HAP-1 (cell line): Measurements from ENCODE around the gene NRL.

Experiments used
- DNase-seq, 2 experiments: peaks; one replicate each; pipeline ENCODE4 v3.0.0-alpha.2; 2016 to 2020; ENCODE audit warnings: low spot score in 2 of 2
- H3K27me3 ChIP-seq: fragments of 250-450 bp; sonication (Bioruptor Pico); 2 replicates; pipeline ENCODE4 v1.5.1; 2020; ENCODE audit warnings: low read depth, mild to moderate bottlenecking, moderate library complexity
- H3K36me3 ChIP-seq: fragments of 250-450 bp; sonication (Bioruptor Pico); replicated peaks from 2 replicates; pipeline ENCODE4 v1.5.1; 2020; ENCODE audit warnings: mild to moderate bottlenecking
- H3K4me1 ChIP-seq: fragments of 250-450 bp; sonication (Bioruptor Pico); 2 replicates; pipeline ENCODE4 v1.5.1; 2020; ENCODE audit warnings: mild to moderate bottlenecking
- H3K4me3 ChIP-seq: fragments of 250-450 bp; sonication (Bioruptor Pico); 2 replicates; pipeline ENCODE4 v1.5.1; 2020; ENCODE audit warnings: mild to moderate bottlenecking, moderate library complexity
- H3K9me3 ChIP-seq: fragments of 250-450 bp; sonication (Bioruptor Pico); 2 replicates; pipeline ENCODE4 v1.5.1; 2020; ENCODE audit warnings: mild to moderate bottlenecking, moderate library complexity
- in situ Hi-C: fragments of 300-500 bp; cut with MboI; formaldehyde crosslinking; loops from 3 replicates; pipeline ENCODE4 v1.14.3; 2020; ENCODE audit warnings: low sequenced_read_pairs, inconsistent platforms, mixed read lengths

Gene NRL

DNA sequence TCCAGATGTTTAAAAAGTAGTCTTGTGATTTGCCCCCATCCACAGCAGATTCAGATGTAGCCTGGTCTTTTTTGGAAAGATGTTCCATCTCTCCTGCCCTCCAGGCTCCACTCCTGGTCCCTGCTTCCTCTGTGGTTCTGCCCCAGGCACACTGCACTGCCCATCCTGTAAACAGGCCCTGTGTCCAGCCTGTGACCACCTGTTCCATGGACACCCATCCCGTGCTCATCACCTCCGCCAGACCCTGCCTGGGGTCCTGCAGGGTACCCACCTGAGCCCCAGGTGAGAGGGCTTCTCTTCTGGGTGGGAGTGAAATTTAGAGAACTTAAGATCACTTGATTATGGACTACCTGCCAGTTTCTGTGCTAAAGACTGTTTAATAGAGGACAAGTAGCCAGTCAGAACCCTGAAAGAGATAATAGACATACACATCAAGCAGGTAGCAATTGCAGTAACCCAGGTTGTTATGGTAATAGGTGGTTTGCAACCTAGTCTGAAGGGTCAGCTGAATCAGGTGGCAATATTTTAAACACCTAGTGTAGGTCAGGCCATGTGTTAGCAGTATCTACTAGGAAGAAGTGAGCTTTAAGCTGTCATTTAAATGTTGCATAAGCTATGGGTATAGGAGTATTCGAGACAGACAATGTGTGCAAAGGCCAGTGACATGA, 34.7 kb upstream of the NRL start:
- Histone ChIP-seq H3K4me1 (peaks cover 11% of the 10 kb centered on the region), H3K4me3 (no peak overlapping the region), H3K36me3 (peaks cover 62% of the 10 kb centered on the region), H3K9me3 (no peaks in the 10 kb centered on the region), H3K27me3 (no peaks in the 10 kb centered on the region)
- no peak for DNase-seq
- in situ Hi-C loops = no loop called here

GRCh38 chr14:24147761-24148428, 33.1 kb upstream of the NRL start:
- Histone ChIP-seq H3K4me1 (peaks cover 11% of the 10 kb centered on the region), H3K36me3 (peaks cover 62% of the 10 kb centered on the region), H3K4me3 (peak overlapping the region; percentile 94), H3K27me3 (no peaks in the 10 kb centered on the region), H3K9me3 (no peaks in the 10 kb centered on the region)
- in situ Hi-C loops = no loop called here
- no peak for DNase-seq

DNA sequence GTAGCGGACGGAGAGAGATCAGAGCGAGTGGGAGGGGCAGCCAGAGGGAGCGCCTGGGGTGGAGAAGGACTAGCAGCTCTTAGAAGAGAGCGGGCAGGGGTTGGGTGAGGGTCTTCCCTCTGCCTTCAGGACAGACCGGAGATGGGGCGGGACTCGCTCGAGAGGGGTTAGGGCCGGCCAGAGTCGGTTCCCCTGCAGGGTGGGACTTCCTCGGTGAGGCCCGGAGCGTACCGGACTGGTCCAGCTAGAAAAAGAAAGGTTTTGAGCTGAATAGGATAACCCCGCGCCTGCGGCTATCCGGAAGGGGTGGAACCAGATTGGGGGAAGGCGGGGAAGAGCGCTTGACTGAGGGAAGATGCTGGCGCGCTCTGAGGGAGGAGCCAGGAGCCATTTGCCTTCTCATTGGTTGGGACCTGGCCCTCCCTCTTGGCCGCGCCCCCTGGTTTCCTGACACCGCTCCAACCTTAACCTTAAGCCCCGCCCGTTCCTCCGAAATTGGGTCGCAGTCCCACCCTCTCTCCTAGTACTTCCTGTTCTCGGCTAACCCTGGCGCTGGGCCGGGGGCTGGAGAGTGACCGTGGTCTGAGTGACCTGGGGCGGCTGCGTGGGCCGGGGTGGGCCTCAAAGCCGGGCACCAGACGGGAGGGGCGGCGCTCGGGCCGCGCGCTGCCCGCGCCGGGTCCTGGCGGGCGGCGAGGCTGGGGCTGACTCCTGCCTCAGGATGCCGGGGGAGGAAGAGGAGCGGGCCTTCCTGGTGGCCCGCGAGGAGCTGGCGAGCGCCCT, 32.4 kb upstream of the NRL start, which contains the start of gene RNF31:
Gene RNF31 (plus strand): TSS at position 521 of the 783 bp plus-strand sequence. CDS start 201 bp downstream, at position 722.
- peak; percentile 99 to 100 for DNase-seq
- Histone ChIP-seq H3K9me3 (no peaks in the 10 kb centered on the region), H3K4me3 (peak within 1 kb of the TSS; percentile 94), H3K27me3 (no peaks in the 10 kb centered on the region), H3K36me3 (peaks cover 54% of the 10 kb centered on the region), H3K4me1 (peaks cover 11% of the 10 kb centered on the region)
- in situ Hi-C loops = no loop called here

DNA sequence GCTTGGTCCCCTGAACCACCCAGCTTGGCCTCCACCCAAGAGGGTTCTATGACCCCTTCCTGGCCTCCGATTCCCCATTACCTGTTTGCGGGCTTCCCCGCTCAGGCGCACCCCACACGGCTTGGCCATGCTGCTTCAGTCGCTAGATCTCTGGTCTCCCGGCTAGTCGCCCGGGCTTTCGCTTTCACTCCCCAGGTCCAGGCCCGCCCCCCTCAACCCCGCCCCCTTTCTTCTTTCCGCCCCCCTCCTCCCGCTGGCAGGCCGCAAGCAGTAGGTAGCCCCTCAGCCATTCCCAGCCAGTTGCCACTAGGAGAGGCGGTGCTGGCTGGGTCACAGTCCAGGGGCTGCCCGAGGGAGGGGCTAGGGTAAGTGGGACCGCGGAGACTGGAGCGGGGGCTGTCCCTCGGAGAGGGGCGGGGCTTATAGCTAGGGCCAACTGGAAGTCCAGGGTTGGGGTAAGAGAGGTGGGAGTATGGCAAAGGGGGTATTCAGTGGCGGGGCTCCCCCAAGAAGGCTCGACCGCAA, 31.8 kb upstream of the NRL start, which contains the start of gene PSME2:
Gene PSME2 (minus strand): TSS at position 158 of the 525 bp plus-strand sequence. CDS start 29 bp downstream, at position 129.
- in situ Hi-C loops = no loop called here
- Histone ChIP-seq H3K36me3 (peaks cover 48% of the 10 kb centered on the region), H3K4me1 (peaks cover 11% of the 10 kb centered on the region), H3K4me3 (peak within 1 kb of the TSS; percentile 94), H3K27me3 (no peaks in the 10 kb centered on the region), H3K9me3 (no peaks in the 10 kb centered on the region)
- DNase-seq = peak; percentile 97 to 99

- in situ Hi-C loops = no loop called here
- peak overlapping the region; percentile 94 for H3K4me3 ChIP-seq
- no peak for DNase-seq
These were observed 31.1 kb upstream of the NRL start for GRCh38 chr14:24145690-24146452.

DNA sequence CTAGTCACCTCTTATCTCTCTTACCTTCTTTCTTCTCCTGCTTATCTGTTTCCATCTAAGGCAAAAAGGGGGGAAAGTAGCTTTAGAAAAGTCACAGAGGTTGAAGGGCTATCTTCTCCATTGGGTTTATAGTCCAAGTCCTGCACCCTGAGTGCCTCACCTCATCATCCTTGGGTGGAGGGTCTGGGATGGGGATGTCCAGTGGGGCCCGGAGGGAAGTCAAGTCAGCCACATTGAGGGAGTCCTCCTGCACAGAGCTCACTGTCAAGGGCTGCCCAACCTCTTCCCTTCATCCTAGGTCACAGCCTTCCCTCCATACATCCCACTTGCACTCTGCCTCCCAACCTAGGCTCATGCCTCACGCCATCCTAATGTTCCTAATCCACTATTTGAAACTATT, 30.5 kb upstream of the NRL start:
- peaks cover 35% of the 10 kb centered on the region for H3K36me3 ChIP-seq
- DNase-seq = no peak

More at GRCh38 chr14:24145690-24146452, 31.1 kb upstream of the NRL start:
- Histone ChIP-seq H3K27me3 (no peaks in the 10 kb centered on the region), H3K9me3 (no peaks in the 10 kb centered on the region), H3K36me3 (peaks cover 41% of the 10 kb centered on the region), H3K4me1 (peaks cover 11% of the 10 kb centered on the region)

GRCh38 chr14:24144451-24144850, 29.7 kb upstream of the NRL start:
- H3K9me3 ChIP-seq = no peaks in the 10 kb centered on the region
- DNase-seq = no peak
- peaks cover 18% of the 10 kb centered on the region for H3K4me1 ChIP-seq
- no peak overlapping the region for H3K4me3 ChIP-seq
- no peaks in the 10 kb centered on the region for H3K27me3 ChIP-seq
- in situ Hi-C loops = no loop called here
- H3K36me3 ChIP-seq = peaks cover 33% of the 10 kb centered on the region

More for the DNA sequence above, 30.5 kb upstream of the NRL start:
- in situ Hi-C loops = no loop called here
- peak overlapping the region; percentile 94 for H3K4me3 ChIP-seq
- H3K9me3 ChIP-seq = no peaks in the 10 kb centered on the region
- H3K4me1 ChIP-seq = peaks cover 11% of the 10 kb centered on the region
- H3K27me3 ChIP-seq = no peaks in the 10 kb centered on the region

GRCh38 chr14:24143511-24143910, 28.8 kb upstream of the NRL start:
- peaks cover 16% of the 10 kb centered on the region for H3K4me1 ChIP-seq
- no peak for DNase-seq
- H3K27me3 ChIP-seq = no peaks in the 10 kb centered on the region
- H3K36me3 ChIP-seq = peaks cover 33% of the 10 kb centered on the region
- in situ Hi-C loops = no loop called here
- H3K9me3 ChIP-seq = no peaks in the 10 kb centered on the region
- no peak overlapping the region for H3K4me3 ChIP-seq

GRCh38 chr14:24141097-24141880, 26.5 kb upstream of the NRL start, which contains the start of gene EMC9:
Gene EMC9 (minus strand): TSS chr14:24141591. CDS start chr14:24141304, 287 bp downstream.
- peaks cover 42% of the 10 kb centered on the region for H3K36me3 ChIP-seq
- DNase-seq = peak; percentile 100
- H3K4me3 ChIP-seq = peak within 1 kb of the TSS; percentile 77
- H3K4me1 ChIP-seq = peaks cover 22% of the 10 kb centered on the region
- in situ Hi-C loops = no loop called here
- H3K9me3 ChIP-seq = no peaks in the 10 kb centered on the region
- no peaks in the 10 kb centered on the region for H3K27me3 ChIP-seq

DNA sequence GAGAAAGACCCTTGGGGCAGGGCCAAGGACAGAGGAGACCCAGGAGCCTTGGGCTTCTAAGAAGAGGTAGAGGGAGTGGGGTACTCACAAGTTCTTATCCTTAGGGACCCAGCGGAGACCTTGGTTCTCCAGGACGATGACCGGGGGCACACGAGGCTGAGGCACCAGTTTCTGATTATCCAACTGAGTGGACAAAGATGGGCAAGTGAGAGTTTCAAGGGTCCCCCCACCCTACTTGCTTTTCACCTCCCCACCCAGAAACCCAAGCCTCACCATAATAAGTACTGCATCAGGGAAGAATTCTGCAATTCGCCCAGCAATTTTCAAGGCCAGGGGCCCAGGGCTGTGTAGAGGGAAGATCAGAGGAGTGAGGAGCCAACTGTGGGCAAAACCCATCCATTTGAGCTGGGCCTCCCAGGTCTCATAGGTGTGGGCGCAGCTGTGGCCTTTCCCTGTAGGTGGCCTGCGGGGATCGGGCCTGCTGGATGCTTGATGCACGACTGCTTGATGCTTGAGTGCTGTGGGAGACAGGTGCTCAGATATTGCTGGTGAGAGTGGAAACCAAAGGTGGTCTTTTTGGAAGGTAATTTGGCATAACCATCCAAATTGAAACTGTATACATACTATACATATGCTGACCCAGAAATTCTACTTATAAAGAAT, 24.7 kb upstream of the NRL start:
- Histone ChIP-seq H3K27me3 (no peaks in the 10 kb centered on the region), H3K9me3 (no peaks in the 10 kb centered on the region), H3K4me3 (peak overlapping the region; percentile 77), H3K36me3 (peaks cover 37% of the 10 kb centered on the region), H3K4me1 (peaks cover 21% of the 10 kb centered on the region)
- in situ Hi-C loops = no loop called here
- peak in 1 of 2 experiments; percentile 52 for DNase-seq

DNA sequence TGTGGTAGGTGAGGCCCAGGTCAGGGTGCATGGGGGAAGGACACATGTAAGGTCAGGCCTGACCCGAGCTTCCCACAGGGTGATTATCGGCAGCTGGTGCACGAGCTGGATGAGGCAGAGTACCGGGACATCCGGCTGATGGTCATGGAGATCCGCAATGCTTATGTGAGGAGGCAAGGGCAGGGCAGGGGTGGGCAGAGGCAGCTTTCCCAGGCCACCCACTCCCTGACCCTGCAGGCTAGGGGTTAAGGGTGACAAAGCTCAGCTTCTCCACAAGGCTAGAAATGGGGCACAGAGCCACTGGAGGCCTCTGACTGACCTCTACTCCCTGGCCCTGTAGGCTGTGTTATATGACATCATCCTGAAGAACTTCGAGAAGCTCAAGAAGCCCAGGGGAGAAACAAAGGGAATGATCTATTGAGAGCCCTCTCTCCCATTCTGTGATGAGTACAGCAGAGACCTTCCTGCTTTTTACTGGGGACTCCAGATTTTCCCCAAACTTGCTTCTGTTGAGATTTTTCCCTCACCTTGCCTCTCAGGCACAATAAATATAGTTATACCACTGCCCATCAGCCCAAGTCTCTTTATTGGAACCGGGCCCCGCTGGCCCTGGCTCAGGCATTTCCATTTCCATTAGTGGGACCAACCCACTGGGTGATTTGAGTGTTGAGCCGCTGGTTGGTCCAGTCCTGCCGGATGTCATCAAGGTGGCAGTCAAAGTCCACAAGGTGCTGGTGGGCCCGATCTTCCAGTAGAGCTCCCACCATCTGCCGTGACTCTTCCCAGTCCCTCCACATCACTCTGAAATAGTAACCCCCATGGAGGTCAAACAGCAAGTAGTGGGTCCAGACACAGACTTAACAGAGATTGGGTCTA, 23.9 kb upstream of the NRL start:
- DNase-seq = no peak
- peaks cover 30% of the 10 kb centered on the region for H3K36me3 ChIP-seq
- H3K9me3 ChIP-seq = no peaks in the 10 kb centered on the region
- in situ Hi-C loops = no loop called here
- no peaks in the 10 kb centered on the region for H3K27me3 ChIP-seq
- peaks cover 21% of the 10 kb centered on the region for H3K4me1 ChIP-seq
- no peak overlapping the region for H3K4me3 ChIP-seq
